Stimulated activated CD8-positive, alpha-beta memory T cell treated with anti-CD3 and anti-CD28 coated beads, Interleukin-15, amount 100 ng/mL, for 48 hours (primary cell): ENCODE results near the gene PDS5B.
"Not testable (repeated sequence)": the region's sequence is repeated elsewhere in the genome, so short reads cannot be mapped to it uniquely, and the experiment has no call there.

Source experiments
- DNase-seq, 2 donors: peaks; one replicate each; pipeline ENCODE4 v3.0.0-alpha.2; 2020; ENCODE audit warnings: low read depth in 2 of 2

The PDS5B gene

DNA sequence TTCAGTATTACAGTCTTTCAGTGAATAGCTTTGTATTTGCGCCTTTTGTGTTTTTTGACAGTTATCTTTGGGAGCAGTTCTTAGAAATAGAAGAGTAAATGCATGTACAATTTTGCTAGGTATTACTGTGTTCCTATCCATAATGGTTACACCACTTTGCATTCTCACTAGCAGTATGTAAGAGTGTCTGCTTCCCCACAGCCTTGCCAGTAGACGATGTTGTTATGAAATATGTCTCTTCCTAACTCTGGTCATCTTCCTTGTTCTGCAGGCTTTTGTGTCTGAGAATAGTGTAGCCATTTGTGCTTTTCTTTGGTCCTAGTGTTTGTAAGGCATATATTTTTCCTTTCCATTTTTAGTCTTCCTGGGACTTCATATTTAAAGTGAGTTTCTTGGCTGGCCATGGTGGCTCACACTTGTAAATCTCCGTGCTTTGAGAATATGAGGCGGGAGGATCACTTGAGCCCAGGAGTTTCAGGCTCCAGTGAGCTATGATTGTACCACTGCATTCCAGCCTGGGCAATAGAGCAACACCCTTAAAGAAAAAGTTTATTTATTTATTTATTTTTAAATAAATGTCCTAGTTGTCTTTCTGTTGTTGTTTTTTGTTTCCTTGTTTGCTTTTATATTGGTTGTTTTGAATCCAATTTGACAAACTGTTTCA is 140.3 kb downstream of the PDS5B start:
- no peak for DNase-seq

GRCh38 chr13:32728327-32728726 is 142.1 kb downstream of the PDS5B start:
- DNase-seq: no peak

DNA sequence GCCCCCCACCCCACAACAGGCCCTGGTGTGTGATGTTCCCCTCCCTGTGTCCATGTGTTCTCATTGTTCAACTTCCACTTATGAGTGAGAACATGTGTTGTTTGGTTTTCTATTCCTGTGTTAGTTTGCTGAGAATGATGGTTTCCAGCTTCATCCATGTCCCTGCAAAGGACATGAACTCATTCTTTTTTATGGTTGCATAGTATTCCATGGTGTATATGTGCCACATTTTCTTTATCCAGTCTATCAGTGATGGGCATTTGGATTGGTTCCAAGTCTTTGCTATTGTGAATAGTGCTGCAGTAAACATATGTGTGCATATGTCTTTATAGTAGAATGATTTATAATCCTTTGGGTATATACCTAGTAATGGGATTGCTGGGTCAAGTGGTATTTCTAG is 142.8 kb downstream of the PDS5B start:
- not testable (repeated sequence) for DNase-seq

- no peak for DNase-seq
Observed at GRCh38 chr13:32731074-32731473, 144.8 kb downstream of the PDS5B start.

DNA sequence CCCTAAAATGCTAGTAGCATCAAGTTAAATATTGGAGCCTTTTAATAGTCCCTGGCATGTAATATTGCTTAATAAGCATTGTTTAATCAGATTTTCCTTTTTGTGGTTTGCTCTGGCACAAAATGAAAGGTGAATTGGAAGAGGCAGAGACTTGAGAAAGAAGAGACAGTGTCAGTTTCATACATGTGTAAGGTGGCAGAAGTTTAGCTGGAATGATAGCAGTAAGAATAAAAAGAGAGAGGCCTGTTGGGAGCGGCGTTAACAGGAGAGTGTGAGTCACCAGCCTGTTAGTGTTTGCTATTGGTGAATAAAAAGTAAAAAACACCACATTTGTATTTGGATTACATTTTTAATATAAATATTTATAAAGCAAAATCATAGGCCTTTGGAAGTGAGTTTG is 145.3 kb downstream of the PDS5B start:
- no peak for DNase-seq

GRCh38 chr13:32733690-32734089 is 147.4 kb downstream of the PDS5B start:
- no peak for DNase-seq

GRCh38 chr13:32734511-32734910 is 148.3 kb downstream of the PDS5B start:
- no peak for DNase-seq

- no peak for DNase-seq
Observed at GRCh38 chr13:32735859-32736258, 149.6 kb downstream of the PDS5B start.

DNA sequence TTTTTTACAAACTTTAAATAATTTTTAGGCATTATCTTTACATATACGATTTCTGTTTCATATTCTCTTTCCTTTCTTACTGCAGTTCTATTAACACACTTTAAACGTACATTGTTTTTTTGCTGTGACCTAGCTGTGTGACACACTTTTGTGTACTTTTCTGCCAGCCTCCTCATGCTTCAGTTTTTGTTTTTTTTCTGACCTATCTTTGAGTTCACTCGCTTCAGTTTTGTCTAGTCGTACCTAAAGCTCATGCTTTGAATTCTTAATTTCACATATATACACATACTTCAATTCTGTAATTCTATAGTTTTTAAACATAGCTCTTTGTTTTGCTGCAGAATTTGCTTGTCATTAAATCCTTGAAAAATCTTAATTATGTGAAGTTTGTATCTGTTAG is 150.4 kb downstream of the PDS5B start:
- DNase-seq: no peak

DNA sequence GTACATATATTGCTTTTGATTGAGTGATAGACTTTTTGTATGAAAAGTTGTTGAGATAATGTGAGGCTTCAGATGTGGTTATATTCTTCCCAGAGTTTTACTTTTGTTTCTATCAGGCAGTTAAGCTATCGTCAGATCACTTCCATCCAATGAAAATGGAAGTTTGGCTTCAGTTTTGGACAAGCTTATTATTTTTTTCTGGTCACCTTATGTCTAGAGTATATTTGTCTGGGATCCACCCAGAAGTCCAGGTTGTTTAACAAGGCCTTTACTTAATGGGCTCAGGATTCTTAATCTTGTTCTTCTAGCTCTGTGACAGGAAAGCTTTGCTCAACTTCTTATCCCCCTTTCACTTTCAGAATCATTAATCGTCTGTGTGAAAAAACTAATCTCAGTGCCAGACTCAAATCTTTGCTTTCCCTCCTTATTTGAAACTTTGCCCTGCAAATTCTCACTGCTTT is 150.9 kb downstream of the PDS5B start:
- DNase-seq: no peak

DNA sequence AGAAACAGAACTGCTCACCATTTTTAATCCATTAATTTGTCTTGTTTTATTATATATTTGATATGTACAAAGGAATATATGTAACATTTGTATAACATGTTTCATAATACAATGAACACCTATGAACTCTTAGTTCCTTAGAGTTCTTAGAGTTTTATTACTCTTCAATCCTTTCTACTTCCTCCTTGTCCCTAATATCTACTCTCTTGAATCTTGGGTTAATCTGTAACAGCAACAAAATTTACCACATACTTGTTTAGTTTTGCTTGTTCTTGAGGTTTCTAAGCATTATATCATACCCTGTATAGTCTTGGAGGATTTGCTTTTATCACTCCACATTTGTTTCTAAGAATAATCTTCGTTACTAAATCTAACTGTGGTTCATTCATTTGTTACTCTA is 151.4 kb downstream of the PDS5B start:
- DNase-seq: no peak

GRCh38 chr13:32745509-32745908 is 159.3 kb downstream of the PDS5B start:
- no peak for DNase-seq

GRCh38 chr13:32746474-32746873 is 160.2 kb downstream of the PDS5B start:
- DNase-seq: no peak

- DNase-seq: no peak
Observed at GRCh38 chr13:32748305-32748704, 162.1 kb downstream of the PDS5B start.

GRCh38 chr13:32751340-32751739 is 165.1 kb downstream of the PDS5B start:
- DNase-seq: no peak

DNA sequence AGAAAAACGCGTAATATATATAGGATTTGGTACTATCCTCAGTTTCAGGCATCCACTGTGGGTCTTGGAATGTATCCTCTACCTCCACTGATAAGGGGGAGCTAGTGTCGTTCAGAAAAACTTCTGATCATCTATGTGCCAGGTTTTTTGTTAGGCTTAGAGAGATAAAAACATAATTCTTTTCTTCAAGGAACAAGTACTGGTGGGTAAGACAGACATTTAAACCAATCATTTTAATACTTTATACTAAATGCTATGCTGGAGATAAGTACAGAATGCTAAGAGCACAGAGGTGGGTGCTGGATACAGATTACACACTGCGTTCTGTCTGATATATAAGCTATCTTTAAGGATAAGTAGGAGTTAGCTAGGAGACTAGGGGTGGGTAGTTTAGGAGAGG is 166.1 kb downstream of the PDS5B start:
- no peak for DNase-seq

DNA sequence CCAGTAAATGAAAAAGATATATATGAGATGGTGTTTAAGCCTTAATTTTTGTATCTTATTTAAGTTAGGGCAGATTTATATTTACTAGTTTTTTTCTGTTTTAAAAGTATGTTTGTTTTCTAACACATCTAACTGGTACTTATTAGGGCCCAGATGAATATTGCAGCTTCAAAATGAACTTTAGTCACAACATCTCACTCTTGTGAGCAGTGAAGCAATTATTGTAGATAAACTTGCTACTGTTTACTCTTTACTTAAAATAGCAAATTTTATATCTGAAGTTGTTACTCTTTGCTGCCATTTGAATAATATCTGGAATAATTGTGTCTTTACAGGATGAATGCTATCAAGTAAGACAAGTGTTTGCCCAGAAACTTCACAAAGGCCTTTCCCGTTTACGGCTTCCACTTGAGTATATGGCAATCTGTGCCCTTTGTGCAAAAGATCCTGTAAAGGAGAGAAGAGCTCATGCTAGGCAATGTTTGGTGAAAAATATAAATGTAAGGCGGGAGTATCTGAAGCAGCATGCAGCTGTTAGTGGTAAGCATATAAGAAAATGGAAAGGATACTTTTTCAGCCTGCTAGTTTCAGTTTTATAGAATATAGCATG is 166.8 kb downstream of the PDS5B start:
- DNase-seq: no peak

GRCh38 chr13:32754179-32754578 is 167.9 kb downstream of the PDS5B start:
- DNase-seq: no peak

GRCh38 chr13:32759152-32759551 is 172.9 kb downstream of the PDS5B start:
- no peak for DNase-seq

DNA sequence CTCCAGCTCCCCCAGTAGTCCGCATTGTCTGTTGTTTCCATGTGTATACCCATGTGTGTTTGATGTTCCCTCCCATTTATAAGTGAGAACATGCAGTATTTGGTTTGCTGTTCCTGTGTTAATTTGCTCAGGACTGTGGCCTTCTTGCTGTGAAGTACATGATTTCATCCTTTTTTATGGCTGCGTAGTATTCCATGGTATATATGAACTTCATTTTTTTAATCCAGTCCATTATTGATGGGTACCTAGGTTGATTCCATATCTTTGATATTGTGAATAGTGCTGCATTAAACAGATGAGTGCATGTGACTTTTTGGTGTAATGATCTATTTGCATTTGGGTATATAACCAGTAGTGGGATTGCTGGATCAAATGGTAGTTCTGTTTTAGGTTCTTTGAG is 175.2 kb downstream of the PDS5B start:
- no peak for DNase-seq

DNA sequence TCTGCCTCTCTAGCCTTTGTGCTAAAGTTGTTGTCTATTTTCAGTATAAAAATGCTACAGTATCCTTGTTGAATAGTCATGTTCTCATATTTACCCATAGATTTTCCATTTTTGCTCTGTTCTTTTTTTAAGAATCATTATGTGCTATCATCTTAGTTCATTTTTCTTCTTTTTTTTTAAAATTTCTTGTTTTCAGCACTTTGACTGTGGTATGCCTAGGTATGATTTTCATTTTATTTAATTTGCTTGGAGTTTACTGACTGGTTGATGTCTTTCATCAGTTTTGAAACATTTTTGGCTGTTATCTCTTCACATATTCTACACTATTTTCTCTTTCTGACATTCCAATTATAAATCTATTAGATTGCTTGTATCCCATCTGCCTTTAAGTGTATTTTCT is 192.9 kb downstream of the PDS5B start:
- DNase-seq: no peak

DNA sequence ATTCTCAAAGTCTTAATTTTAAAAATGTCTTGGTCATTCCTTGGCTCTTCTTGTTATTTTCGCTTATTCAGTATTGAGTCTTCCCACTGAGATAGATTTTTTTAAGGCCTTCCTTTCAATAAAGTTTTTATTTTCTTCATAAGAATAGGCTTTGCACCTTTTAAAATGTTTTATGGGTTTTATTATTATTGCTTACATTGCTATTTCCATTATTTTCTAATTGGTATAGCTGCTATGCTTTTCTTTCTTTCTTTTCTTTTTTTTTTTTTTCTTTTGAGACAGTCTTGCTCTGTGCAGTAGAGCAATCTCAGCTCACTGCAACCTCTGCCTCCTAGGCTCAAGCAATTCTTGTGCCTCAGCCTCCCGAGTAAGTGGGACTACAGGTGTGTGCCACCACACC is 195.7 kb downstream of the PDS5B start:
- no peak for DNase-seq

- DNase-seq: no peak
Observed at GRCh38 chr13:32783067-32783466, 196.8 kb downstream of the PDS5B start.

DNA sequence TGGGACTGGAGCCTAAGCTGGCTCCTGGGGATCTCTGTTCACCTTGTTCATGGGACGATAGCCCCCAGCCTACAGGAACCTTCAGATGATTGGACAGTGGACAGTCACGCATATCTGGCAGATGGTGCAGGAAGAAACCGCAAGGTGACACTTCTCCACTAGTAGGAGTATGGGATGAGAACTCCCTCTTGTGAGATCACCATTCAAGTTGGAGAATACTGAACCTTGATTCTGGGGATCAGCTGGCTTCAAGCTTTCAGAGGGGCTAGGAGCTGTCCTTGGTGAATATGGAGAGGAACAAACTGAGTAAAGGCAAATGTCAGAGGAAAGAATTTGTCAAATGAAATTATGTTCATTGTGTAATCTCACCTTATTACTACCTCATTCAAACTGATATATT is 204.5 kb downstream of the PDS5B start:
- no peak for DNase-seq
